CD4-positive, alpha-beta T cell treated with Interleukin-2 at 100 ng/mL for 4 hours (primary cell): ENCODE results near the gene NPC1L1.
"Not testable (repeated sequence)": the region's sequence is repeated elsewhere in the genome, so short reads cannot be mapped to it uniquely, and the experiment has no call there.

Experiments used
- DNase-seq: peaks from one replicate; pipeline ENCODE4 v3.0.0-alpha.2; 2020; ENCODE audit warnings: low spot score

NPC1L1 gene

GRCh38 chr7:44534501-44534900 lies 6.6 kb downstream of the NPC1L1 start:
- DNase-seq = peak; percentile 43

- no peak for DNase-seq
Observed at GRCh38 chr7:44534087-44534486, 7.0 kb downstream of the NPC1L1 start.

DNA sequence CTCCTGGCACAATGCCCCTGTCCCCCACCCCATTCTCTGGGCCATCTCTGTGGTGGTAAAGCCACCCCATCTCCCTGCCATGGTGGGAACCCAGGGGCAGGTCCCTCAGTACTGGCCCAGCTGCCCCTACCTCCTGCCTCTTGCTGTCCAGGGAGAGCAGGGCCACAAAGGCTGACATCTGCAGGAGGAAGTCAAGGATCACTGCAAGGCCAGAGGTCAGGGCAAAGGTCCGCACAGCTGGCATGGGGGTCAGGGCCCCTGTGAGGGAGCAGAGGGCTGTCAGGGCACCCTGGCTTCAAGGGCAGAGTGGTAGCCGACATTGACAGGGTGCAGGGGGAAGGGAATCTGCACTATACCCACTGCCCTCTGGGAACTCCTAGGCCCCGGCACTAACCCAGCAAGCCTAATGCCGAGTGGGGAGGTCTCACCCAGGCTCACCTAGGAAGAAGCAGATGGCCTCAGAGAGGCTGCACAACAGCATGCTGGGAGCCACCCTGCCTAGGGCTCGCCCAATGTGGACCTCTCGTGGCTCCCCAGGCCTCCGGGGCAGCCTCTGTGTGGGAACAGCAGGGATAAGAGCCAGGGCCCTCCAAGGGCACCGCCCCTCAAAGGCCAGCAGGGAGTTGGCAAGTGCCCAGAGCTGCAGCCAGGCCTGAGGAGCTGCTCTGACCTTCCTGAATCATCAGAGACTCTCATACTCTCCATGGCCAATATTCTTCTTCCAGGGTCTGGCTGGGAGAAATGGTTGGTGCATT lies 7.7 kb downstream of the NPC1L1 start:
- no peak for DNase-seq

DNA sequence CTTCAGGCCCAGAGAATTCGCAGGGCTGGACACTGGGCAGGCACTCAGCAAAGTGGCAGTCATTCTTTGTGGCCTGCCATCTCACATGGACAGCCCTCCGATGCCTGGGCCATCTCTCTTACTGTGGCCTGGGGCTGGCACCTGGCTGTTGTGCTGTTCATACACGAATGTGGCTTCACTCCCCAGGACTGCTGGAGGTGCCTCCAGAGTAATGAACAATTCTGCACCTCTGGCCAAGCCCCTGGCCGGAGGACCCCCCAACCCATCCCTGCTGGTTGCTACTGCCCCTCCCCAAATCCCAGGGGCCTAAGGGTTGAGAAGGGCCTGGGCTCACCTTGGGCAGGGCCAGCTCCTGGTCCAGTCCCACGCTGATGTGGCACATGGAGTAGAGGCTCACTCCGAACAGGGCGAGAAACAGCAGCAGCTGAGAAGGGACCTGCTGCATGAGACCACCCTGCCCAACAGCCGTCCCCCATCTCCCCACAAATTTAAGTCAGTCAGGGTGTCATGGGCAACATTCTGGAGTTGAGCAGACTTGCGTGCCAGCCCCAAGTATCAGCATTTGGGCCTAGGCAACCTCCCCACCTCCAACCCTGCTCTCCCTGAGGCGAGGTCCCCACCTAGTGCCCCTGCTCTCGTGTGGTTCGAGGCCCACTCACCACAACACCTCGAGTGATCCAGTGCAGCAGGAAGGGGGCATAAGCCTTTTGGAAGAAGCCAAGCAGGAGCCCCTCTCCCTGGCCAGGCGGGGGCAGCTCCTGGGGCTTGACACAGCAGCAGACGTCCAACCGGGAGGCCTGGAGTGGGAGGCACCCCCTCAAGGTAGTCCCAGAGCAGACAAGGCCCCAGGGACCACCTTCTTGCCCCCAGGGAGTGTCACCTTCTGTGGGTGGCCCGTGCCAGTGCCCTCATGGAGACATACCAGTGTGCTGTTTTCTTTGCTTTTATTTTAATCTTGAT lies 9.4 kb downstream of the NPC1L1 start:
- DNase-seq = no peak

DNA sequence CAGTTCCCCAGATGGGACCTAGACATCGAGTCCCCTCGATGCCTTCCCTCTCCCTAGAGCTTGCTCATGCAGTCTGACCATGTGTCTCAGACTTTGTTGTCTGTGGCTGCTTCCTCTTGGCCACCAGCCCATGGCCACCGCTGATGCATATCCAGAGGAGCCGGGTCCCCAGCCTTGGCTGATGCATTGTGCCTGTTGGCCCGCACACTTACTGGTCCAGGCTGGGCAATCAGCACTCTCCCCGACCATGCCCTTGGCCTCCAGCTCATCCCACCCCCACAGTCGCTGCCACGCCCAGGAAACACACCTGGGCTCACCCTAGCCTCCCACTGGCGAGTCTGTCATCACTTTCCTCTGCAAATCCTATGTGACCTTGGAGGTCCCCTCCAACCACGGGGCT lies 10.1 kb downstream of the NPC1L1 start:
- no peak for DNase-seq

- no peak for DNase-seq
Observed at GRCh38 chr7:44524811-44525388, 16.2 kb downstream of the NPC1L1 start.

DNA sequence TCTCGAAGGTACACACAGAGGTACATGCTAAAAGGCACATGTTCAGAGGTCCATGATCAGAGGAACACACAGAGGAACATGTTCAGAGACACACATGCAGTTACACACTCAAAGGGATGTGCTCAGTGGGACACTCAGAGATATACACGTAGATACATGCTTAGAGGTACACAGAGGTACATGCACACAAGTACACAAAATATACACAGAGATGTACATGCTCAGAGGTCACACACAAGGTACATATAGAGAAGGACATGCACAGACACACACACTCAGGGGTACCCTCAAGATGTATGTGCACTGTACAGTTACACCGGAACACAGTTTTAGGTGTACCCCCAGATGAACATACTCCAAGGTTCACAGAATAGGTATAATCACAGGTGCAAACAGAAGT lies 18.8 kb downstream of the NPC1L1 start:
- DNase-seq = no peak

DNA sequence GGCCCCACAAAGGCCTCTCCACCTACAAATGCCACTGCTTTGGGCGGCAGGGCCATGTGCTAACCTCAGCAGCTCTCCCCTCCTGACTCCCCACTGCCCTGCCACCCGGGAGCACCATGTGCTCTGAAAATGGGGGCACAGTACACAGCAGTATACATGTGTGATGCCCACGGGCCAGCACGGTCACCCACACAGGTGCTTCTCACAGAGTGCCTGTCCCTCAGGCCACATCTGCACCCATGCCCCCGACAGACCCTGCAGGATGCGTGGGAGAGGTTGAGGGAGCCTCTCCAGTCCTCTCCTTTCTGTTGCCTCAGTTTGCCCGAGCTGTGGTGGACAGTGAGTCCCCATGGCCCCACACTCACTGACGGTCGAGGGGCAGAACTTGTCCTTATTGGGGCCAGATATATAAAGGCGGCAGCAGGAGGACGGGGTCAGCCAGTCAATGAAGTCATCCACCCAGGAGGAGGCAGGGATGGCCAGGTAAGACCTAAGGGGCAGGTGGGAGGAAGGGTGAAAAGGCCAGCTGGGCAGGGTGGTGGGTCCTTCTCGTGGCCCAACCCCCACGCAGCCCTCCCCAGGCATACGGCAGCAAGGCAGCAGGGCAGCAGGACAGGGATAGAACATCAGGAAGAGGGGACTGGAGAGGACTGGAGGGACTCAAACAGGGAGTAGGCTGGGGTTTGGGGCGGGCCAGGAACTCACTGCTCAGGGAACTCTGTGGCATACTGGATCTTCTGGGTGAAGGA lies 19.6 kb downstream of the NPC1L1 start:
- no peak for DNase-seq

DNA sequence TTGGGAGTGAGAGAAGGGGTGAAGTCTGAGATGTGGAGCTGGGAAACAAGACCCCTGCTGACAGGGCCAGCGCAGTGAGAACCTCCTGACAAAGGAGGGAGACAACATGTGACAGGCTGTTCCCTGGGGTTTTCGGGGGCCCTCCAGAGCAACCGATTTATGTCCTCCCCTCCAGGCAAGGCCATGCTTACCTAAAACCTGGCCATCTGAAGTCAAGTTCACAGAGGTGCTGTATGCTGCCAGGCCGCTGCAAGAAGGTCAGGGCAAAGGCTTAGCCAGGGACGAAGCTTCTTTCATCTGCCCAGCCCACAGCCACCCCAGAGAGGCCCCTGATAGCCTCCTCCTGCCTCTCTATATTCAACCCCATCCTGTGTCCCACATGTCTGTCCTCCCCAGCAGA lies 20.6 kb downstream of the NPC1L1 start:
- no peak for DNase-seq

DNA sequence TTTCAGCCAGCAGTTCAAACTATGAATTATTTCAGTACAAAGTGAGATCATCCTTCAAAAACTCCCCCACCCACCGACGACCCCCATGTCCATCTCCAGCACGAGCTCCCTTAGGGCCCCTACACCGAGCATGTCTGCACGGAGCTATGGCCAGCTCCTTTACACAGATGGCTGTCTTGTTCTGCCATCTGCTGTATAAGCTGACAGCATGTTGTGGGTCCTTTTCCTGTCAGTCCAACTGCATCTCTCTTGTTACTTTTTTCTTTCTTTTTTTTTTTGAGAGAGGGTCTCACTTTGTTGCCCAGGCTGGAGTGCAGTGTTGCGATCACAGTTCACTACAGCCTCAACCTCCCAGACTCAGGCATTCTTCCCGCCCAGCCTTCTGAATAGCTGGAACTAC lies 21.6 kb downstream of the NPC1L1 start:
- DNase-seq = no peak

- DNase-seq = no peak
Observed at GRCh38 chr7:44518761-44519160, 22.4 kb downstream of the NPC1L1 start.

GRCh38 chr7:44517175-44517574 lies 24.0 kb downstream of the NPC1L1 start:
- no peak for DNase-seq

DNA sequence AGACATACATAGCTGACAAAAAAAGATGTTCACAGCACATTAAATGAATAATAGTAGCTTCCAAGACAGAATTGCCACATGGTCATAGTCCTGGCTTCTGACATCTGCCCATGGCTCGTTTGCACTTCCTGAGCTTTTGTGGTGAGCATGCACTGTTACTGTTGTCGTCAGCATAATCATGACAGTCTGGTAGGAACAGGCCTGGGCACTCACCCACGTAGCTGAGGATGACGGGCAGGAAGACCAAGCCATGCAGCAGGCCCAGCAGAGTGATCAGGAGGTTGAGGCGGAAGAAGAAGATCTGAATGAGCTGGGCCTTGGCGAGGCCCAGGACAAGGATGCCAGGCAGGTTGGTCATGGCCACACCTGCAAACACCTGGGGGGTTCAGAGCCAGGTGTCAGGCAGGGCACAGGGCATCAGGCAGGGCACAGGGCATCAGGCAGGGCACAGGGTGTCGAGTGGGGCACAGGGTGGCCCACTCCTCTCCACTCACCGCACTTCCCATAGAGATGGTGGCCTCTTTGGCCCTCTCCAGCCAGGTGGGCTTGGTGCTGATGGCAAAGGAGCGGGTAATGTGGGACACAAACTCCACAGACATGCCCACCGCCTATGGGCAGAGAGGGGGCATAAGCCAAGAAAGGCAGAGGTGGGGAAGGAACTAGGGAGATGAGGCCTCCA lies 25.4 kb downstream of the NPC1L1 start:
- no peak for DNase-seq

GRCh38 chr7:44512736-44513135 lies 28.4 kb downstream of the NPC1L1 start:
- DNase-seq = no peak

- DNase-seq = no peak
Observed at GRCh38 chr7:44511863-44512468, 29.2 kb downstream of the NPC1L1 start.

GRCh38 chr7:44511236-44511635 lies 29.9 kb downstream of the NPC1L1 start:
- DNase-seq = no peak

- no peak for DNase-seq
Observed at GRCh38 chr7:44508328-44509030, 32.7 kb downstream of the NPC1L1 start.

DNA sequence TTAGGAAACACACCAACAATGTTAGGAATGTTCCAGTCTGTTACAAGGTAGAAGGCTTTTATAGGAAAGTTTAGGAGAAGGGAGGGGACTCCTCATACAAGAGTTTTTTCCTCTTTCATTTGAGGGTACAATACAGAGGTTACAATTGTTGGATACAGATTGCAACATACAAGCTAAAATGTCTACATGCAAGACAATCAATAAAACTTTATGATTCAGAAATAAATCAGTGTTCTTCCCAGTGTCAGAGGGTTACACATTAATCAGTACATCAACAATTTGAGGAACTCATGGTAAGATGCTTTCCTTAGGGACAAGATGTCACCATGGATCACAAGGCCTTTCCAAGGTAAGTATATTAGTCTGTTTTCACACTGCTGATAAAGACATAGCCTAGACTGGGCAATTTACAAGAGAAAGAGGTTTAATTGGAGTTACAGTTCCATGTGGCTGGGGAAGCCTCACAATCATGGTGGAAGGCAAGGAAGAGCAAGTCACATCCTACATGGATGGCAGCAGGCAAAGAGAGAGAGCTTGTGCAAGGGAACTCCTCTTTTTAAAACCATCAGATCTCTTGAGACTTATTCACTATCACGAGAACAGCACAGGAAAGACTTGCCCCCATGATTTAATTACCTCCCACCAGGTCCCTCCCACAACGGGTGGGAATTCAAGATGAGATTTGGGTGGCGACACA lies 34.4 kb downstream of the NPC1L1 start:
- DNase-seq = not testable (repeated sequence)

- DNase-seq = no peak
Observed at GRCh38 chr7:44505595-44505994, 35.5 kb downstream of the NPC1L1 start.
